ENCODE results near the gene KRT78. TPM values are rescaled to one million over a fixed set of nuclear protein-coding genes. Genes with fewer than 3 reads are reported as not detected.

The KRT78 gene
- total RNA-seq (not detected), polyA plus RNA-seq (under 1 TPM in 1 of 2 donors, not detected in 1; 0.14 TPM)
- long read RNA-seq, donor 1 = 0 reads
- long read RNA-seq, donor 2 = 0 reads
- long read RNA-seq, donor 3 = 0 reads

GRCh38 chr12:52848661-52849255 lies at the start of gene KRT78:
TSS of gene KRT78 (minus strand) at chr12:52848994. CDS start at chr12:52848930, 64 bp downstream.
- DNase-seq = no peak
- WGBS, 4 donors = 79 to 86% (median 84%) methylated on average over 13 to 16 of the region's 16 CpGs
- peaks cover 0 to 9% (median 0%) of the 10 kb centered on the region in 9 donors for H3K27me3 ChIP-seq
- H3K4me1 ChIP-seq = no peaks in the 10 kb centered on the region
- H3K4me3 ChIP-seq = no peak within 1 kb of the TSS
- no peaks in the 10 kb centered on the region for H3K36me3 ChIP-seq
- intact Hi-C loops (cut with DNase I) = no loop called here
- ATAC-seq = no peak
- no peaks in the 10 kb centered on the region for H3K9me3 ChIP-seq
- TF ChIP-seq POLR2A (IDR thresholded peaks at IDR 0.05) (no peak), CTCF (IDR thresholded peaks at IDR 0.05) (no peak)
- H3K27ac ChIP-seq = no peak within 1 kb of the TSS

GRCh38 chr12:52896190-52897100 lies 47.7 kb upstream of the KRT78 start:
- H3K36me3 ChIP-seq = peaks cover 0 to 25% (median 0%) of the 10 kb centered on the region in 9 donors
- ATAC-seq (peak; percentile 16 to 34 (median 22)), DNase-seq (no peak)
- H3K4me1 ChIP-seq = peaks cover 0 to 5% (median 0%) of the 10 kb centered on the region in 12 donors
- intact Hi-C loops (cut with DNase I) = loop anchor here in 1 of 10 donors (5.0 kb wide), 1 partner anchor 71 kb away; no protein-coding TSS in a partner anchor
- WGBS, 4 donors = 58 to 87% (median 71%) methylated on average over 2 to 3 of the region's 3 CpGs
- H3K9me3 ChIP-seq = peaks cover 0 to 3% (median 0%) of the 10 kb centered on the region in 12 donors
- no peak overlapping the region for H3K4me3 ChIP-seq
- H3K27ac ChIP-seq = no peak overlapping the region
- H3K27me3 ChIP-seq = no peaks in the 10 kb centered on the region
- TF ChIP-seq POLR2A (IDR thresholded peaks at IDR 0.05) (no peak), CTCF (IDR thresholded peaks at IDR 0.05) (no peak)

- H3K27me3 ChIP-seq = no peaks in the 10 kb centered on the region
- TF ChIP-seq POLR2A (IDR thresholded peaks at IDR 0.05) (no peak), CTCF (IDR thresholded peaks at IDR 0.05) (no peak)
- H3K4me3 ChIP-seq = no peak overlapping the region
- H3K9me3 ChIP-seq = peaks cover 0 to 3% (median 0%) of the 10 kb centered on the region in 12 donors
- intact Hi-C loops (cut with DNase I) = loop anchor here in 1 of 10 donors (5.0 kb wide), 1 partner anchor 72 kb away; no protein-coding TSS in a partner anchor
- no peak for DNase-seq
- H3K4me1 ChIP-seq = peaks cover 0 to 5% (median 0%) of the 10 kb centered on the region in 12 donors
- H3K36me3 ChIP-seq = peaks cover 0 to 21% (median 0%) of the 10 kb centered on the region in 9 donors
- WGBS, 4 donors = 50 to 56% (median 54%) methylated on average over 2 of the region's 2 CpGs
- peak in 1 of 4 donors; percentile 42 for ATAC-seq
- H3K27ac ChIP-seq = no peak overlapping the region
Measured at GRCh38 chr12:52895726-52896189, 47.0 kb upstream of the KRT78 start.

GRCh38 chr12:52892974-52893373 lies 44.2 kb upstream of the KRT78 start:
- Histone ChIP-seq H3K9me3 (peaks cover 0 to 3% (median 0%) of the 10 kb centered on the region in 12 donors), H3K27me3 (no peaks in the 10 kb centered on the region), H3K4me1 (peaks cover 0 to 5% (median 0%) of the 10 kb centered on the region in 12 donors), H3K4me3 (no peak overlapping the region), H3K27ac (no peak overlapping the region), H3K36me3 (peaks cover 0 to 6% (median 0%) of the 10 kb centered on the region in 9 donors)
- DNase-seq (no peak), ATAC-seq (no peak)
- intact Hi-C loops (cut with DNase I) = no loop called here
- TF ChIP-seq POLR2A (IDR thresholded peaks at IDR 0.05) (no peak), CTCF (IDR thresholded peaks at IDR 0.05) (no peak)

Measured in heart left ventricle (tissue), 16 donors.